ENCODE data around the gene CORO7. TPM values are rescaled to one million over a fixed set of nuclear protein-coding genes. Genes with fewer than 3 reads are reported as not detected.

The CORO7 gene
- total and polyA plus RNA-seq, 9 of the 15 experiments (the other 6 are each of a cell fraction or from before 2014, with no cell fraction given), result 0.45 to 77.2 (median 18.7) TPM

DNA sequence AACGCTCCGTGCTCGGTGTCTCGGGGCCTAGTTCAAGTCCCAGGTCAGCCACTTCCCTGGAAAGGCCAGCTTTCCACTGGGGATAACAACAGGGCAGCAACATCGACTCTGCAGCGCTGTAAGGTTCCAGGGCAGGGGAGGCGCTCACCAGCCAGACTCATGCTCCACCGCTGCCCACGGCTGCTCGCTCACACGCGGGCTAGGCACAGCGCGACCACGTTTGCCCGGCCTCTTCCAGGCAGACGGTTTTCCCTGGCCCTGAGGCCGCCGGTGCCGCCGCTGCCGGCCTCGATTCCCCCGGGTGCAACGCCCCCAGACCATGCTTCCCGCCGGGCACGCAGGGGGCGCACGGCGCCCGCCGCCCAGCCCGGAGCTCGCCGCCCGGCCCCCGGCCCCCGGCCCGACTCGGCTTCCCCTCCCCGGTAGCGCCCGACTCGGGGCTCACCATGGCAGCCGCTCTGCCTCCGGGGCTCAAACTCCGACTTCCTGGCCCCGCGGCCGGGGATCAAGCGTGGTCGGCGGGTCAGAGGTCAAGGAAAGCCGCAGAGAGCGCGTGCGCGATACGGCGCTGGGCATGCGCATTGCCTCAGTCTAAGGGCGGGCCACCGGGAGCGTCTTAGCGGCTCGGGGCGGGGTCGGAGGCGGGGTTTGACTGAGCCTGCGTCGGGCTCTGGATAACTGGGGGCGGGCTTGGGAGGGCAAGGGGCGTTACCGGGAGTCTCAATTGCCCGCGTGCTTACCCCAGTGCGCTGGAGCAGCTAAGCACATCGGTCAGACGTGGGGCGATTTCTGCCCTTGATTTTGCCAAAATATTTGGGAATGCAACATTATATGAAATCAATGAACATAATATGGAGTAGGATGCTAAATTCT is 65.4 kb downstream of the CORO7 start, which contains the start of gene PAM16 (continued):
- TF ChIP-seq, protein P1, sequence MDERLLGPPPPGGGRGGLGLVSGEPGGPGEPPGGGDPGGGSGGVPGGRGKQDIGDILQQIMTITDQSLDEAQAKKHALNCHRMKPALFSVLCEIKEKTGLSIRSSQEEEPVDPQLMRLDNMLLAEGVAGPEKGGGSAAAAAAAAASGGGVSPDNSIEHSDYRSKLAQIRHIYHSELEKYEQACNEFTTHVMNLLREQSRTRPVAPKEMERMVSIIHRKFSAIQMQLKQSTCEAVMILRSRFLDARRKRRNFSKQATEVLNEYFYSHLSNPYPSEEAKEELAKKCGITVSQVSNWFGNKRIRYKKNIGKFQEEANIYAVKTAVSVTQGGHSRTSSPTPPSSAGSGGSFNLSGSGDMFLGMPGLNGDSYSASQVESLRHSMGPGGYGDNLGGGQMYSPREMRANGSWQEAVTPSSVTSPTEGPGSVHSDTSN (CRISPR knock-in tag; IDR thresholded peaks at IDR 0.05; ENCODE audit: low read depth), result no peak
- TF ChIP-seq, protein P1 (tag; conservative IDR thresholded peaks at IDR 0.05; ENCODE audit: low read depth), result no peak
- TF ChIP-seq KAT7 (CRISPR knock-in tag; IDR thresholded peaks at IDR 0.05; ENCODE audit: borderline replicate concordance), result no peak
- TF ChIP-seq ZNF76 (CRISPR knock-in tag; IDR thresholded peaks at IDR 0.05; ENCODE audit: borderline replicate concordance), result no peak
- no peak for TF ChIP-seq BMI1 (IDR thresholded peaks at IDR 0.05; ENCODE audit: low read length)
- TF ChIP-seq, protein P2, sequence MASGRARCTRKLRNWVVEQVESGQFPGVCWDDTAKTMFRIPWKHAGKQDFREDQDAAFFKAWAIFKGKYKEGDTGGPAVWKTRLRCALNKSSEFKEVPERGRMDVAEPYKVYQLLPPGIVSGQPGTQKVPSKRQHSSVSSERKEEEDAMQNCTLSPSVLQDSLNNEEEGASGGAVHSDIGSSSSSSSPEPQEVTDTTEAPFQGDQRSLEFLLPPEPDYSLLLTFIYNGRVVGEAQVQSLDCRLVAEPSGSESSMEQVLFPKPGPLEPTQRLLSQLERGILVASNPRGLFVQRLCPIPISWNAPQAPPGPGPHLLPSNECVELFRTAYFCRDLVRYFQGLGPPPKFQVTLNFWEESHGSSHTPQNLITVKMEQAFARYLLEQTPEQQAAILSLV (tag; IDR thresholded peaks at IDR 0.05), result no peak
- TF ChIP-seq, protein P3, sequence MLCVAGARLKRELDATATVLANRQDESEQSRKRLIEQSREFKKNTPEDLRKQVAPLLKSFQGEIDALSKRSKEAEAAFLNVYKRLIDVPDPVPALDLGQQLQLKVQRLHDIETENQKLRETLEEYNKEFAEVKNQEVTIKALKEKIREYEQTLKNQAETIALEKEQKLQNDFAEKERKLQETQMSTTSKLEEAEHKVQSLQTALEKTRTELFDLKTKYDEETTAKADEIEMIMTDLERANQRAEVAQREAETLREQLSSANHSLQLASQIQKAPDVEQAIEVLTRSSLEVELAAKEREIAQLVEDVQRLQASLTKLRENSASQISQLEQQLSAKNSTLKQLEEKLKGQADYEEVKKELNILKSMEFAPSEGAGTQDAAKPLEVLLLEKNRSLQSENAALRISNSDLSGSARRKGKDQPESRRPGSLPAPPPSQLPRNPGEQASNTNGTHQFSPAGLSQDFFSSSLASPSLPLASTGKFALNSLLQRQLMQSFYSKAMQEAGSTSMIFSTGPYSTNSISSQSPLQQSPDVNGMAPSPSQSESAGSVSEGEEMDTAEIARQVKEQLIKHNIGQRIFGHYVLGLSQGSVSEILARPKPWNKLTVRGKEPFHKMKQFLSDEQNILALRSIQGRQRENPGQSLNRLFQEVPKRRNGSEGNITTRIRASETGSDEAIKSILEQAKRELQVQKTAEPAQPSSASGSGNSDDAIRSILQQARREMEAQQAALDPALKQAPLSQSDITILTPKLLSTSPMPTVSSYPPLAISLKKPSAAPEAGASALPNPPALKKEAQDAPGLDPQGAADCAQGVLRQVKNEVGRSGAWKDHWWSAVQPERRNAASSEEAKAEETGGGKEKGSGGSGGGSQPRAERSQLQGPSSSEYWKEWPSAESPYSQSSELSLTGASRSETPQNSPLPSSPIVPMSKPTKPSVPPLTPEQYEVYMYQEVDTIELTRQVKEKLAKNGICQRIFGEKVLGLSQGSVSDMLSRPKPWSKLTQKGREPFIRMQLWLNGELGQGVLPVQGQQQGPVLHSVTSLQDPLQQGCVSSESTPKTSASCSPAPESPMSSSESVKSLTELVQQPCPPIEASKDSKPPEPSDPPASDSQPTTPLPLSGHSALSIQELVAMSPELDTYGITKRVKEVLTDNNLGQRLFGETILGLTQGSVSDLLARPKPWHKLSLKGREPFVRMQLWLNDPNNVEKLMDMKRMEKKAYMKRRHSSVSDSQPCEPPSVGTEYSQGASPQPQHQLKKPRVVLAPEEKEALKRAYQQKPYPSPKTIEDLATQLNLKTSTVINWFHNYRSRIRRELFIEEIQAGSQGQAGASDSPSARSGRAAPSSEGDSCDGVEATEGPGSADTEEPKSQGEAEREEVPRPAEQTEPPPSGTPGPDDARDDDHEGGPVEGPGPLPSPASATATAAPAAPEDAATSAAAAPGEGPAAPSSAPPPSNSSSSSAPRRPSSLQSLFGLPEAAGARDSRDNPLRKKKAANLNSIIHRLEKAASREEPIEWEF (CRISPR knock-in tag; IDR thresholded peaks at IDR 0.05), result no peak
- peak; percentile 76 for TF ChIP-seq SAP30 (IDR thresholded peaks at IDR 0.05; ENCODE audit: borderline replicate concordance, insufficient read depth, low read depth, low read length, poor library complexity, severe bottlenecking)
- no peak for TF ChIP-seq DIDO1 (tag; IDR thresholded peaks at IDR 0.05; ENCODE audit: low read depth)
- no peak for TF ChIP-seq NBN (IDR thresholded peaks at IDR 0.05; ENCODE audit: low read depth)
- no peak for TF ChIP-seq ETV1 (tag; conservative IDR thresholded peaks at IDR 0.05; ENCODE audit: low read depth)
- peak; percentile 37; the same call in 1 of the 2 replicates for TF ChIP-seq ERF (CRISPR knock-in tag; IDR thresholded peaks at IDR 0.05)
- TF ChIP-seq, protein P4, sequence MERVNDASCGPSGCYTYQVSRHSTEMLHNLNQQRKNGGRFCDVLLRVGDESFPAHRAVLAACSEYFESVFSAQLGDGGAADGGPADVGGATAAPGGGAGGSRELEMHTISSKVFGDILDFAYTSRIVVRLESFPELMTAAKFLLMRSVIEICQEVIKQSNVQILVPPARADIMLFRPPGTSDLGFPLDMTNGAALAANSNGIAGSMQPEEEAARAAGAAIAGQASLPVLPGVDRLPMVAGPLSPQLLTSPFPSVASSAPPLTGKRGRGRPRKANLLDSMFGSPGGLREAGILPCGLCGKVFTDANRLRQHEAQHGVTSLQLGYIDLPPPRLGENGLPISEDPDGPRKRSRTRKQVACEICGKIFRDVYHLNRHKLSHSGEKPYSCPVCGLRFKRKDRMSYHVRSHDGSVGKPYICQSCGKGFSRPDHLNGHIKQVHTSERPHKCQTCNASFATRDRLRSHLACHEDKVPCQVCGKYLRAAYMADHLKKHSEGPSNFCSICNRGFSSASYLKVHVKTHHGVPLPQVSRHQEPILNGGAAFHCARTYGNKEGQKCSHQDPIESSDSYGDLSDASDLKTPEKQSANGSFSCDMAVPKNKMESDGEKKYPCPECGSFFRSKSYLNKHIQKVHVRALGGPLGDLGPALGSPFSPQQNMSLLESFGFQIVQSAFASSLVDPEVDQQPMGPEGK (CRISPR knock-in tag; IDR thresholded peaks at IDR 0.05; ENCODE audit: borderline replicate concordance), result no peak
- TF ChIP-seq ZNF668 (CRISPR knock-in tag; IDR thresholded peaks at IDR 0.05), result no peak

Data from K562 (cell line).